Stimulated activated CD8-positive, alpha-beta memory T cell treated with anti-CD3 and anti-CD28 coated beads, Interleukin-4, amount 100 ng/mL, for 48 hours (primary cell): ENCODE data around the gene ZNF354C.
A peak's percentile ranks its signal among the peaks of the same experiment; 100 is the strongest.

Experiments used
- DNase-seq: peaks from one replicate; pipeline ENCODE4 v3.0.0-alpha.2; 2020

The ZNF354C gene

DNA sequence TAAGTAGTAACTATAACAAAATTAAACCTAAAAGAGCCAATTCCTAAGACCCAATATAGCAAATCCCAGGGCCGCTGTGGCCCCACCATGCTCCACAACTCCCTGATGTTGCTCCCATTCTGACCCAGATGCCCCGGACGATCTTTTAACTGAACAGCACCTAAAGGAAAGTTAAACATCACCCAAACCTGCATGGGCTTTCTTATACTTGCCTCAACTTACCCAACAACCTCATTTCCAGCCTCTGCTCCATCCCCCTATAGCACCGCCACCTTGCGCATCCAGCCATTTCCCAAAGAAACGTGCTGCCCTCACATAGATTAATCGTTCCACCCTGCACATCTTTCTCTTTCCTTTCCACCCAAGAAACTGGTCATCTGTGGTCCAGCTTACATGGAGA lies 54.6 kb downstream of the ZNF354C start:
- no peak for DNase-seq

DNA sequence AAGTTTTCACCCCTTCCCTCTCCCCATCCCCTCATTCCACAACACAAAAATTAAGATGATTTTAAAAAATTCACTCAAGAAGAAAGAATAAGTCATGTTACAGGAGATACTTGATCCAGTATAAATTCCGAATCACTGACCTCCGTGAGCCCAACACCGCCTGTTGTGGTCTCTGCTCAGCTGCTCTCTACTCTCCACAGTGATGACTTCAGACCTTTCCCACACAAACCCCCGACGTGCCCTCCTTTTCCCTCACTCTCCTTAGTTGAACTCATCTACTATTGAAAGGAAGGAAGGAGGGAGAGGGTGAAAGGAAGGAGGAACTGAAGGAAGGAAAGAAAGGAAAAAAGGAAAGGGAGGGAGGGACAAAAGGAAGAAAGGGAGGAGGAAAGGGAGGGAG lies 55.1 kb downstream of the ZNF354C start:
- DNase-seq = no peak

- no peak for DNase-seq
Observed at GRCh38 chr5:179115845-179116524, 55.8 kb downstream of the ZNF354C start.

GRCh38 chr5:179118338-179118737 lies 58.2 kb downstream of the ZNF354C start:
- no peak for DNase-seq

- no peak for DNase-seq
Observed at GRCh38 chr5:179118756-179119414, 58.7 kb downstream of the ZNF354C start.

- no peak for DNase-seq
Observed at GRCh38 chr5:179119415-179120170, 59.4 kb downstream of the ZNF354C start.

GRCh38 chr5:179120421-179120861 lies 60.3 kb downstream of the ZNF354C start:
- DNase-seq = no peak

DNA sequence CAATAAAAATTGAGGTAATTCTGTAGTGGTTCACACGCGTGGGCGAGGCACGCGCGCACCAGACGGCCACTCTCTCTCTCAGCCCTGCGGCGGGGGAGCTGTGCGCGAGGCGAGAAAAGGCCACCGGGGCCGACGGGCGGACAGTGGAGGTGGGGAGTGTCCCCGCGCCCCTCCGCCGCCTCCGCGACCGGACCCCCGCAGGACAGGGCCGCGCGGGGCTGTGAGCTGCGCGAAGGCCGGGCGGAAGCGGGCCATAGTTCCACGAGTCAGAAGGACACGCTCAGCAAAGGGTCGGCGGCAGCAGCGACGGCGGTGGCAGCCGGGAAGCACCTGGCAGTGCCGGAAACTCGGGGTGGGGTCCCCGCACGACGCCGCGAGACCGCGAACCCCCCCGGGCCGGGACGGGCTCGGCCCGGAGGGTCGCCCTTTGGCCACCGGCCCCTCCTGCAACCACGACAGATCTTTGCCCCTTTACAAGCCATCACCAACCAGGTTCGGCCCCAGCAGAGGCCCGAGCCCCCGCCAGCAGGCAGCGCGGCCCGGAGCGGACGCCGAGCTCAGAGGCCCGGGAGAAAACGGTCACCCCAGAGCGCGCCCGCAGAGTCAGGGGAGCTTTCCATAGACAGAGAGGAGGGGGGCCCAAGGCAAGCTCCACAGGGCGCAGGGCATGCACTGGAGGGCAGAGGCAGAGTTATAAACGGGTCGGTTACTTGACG lies 60.9 kb downstream of the ZNF354C start:
- DNase-seq = no peak

- DNase-seq = no peak
Observed at GRCh38 chr5:179121667-179122111, 61.5 kb downstream of the ZNF354C start.

DNA sequence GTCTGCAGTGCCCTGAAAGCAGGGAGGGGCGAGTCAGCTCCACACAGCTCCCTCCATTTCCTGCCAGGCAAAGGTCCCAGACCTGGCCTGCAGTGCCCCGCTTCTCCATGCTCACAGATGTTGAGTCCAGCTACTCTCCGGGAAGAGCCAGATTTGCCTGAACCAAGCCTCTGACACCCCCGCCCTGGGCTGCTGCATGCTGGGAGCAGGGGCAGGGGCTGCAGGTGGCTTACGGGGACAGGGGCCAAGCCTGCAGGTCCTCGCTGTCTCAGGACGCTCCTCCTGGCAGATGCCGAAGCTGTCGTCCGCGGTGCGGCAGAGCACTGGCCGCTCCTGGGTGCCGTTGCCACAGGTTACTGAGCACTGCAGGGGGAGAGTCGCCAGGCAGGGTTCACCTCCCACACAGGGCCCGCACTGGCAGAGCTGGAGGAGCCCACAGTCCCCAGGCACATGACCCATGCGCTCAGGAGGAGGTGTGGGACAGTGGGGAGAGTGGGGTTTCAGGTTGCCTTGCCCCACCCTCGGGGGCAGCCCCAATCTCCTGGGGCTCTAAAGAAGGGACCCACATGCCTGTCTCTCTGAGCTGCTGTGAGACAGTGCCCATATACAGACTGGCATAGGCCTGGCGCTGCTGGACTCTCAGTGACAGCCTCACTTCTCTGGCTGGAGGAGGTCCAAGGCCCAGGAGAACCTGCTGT lies 62.4 kb downstream of the ZNF354C start:
- DNase-seq = no peak

- DNase-seq = no peak
Observed at GRCh38 chr5:179123109-179123426, 62.9 kb downstream of the ZNF354C start.

DNA sequence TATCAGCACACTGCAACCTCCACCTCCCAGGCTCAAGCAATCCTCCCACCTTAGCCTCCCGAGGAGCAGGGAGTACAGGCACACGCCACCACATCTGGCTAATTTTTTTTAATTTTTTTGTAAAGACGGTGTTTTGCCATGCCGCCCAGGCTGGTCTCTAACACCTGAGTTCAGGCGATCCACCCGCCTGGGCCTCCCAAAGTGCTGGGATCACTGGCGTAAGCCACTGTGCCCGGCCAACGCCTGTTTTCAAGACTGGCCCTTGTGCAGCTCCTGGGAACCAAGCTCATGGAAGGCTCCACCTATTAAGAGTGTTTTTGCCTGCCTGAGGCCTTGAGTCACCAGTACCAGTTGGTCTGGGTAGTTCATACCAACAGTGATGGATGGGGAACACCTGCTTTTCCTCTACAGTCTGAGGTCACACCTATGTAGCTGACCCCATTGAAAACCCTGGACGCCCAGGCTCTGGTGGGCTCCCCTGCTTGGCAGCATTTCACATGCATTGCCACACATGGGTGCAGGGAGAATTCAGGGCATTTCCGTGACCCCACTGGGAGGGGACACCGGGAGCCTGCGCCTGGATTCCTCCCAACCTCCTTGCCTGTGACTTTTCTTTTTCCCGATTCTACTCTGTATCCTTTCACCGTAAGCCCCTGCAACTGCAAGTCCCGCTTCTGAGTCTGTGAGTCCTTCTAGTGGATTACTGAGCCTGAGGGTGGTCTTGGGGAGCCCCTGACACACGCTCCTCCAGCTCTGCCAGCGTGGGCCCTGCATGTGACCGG lies 63.5 kb downstream of the ZNF354C start:
- DNase-seq = no peak

DNA sequence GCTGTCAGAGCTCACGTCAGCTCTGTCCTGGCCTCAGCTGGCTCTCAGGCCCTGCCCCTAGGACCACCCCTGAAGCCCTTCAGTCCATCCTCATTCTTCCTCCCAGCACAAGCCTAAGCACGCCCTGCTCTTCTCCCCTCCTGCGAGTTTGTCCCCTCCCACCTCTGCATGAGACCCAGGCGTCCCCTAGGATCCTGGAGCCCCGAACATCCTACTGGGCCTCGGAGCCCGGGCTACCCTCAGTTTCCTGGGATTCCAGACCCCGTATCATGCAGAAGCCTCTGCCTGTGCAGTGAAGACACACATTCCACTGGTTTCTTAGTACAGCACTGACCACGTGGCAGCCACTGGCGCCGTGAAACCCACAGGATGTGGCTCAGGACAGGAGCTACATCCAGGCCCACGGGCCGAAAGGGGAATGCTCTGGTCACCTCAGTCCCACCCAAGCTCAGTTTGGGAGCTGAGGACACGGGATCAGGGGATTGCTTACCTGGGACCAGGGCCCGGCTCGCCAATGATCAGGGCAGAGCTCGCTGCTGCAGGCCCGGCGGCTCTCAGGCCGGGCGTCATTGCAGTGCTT lies 64.2 kb downstream of the ZNF354C start:
- no peak for DNase-seq

DNA sequence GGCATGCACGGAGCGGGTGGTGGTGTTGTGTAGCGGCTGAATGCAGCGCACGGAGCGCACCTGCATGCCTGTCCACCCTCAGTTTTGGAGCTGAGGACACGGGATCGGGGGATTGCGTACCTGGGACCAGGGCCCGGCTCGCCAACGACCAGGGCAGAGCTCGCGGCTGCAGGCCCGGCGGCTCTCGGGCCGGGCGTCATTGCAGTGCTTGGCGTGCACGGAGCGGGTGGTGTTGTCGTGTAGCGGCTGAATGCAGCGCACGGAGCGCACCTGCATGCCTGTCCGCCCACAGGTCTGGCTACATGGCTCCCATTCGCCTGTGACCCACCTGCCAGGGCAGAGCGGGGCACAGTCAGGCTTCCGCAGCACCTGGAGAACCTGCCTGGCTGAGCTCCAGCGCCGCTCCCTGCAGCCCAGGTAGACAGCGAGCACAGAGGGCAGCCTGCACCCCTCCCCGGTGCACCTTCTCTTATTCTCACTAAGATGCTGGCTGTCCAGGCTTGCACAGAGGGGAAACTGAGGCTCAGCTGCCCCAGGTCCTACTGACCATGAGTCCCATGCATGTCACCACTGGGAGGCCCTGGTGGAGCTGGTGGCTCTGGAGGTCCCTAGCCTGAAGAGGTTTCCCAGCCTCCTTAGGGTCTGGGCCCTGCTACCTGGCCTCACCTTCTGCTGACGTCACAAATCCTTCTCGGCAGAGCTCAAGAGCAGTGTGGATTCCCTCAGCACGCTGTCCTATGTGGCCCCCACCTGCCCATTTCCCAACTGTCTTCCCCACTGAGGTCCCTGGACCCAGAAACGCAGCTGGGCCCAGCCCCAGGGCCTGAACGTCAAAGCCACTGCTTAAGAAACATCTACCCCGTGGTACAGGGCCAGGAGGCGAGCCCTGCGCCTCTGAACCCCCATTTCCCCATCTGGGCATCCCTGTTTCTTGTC lies 64.9 kb downstream of the ZNF354C start:
- no peak for DNase-seq

DNA sequence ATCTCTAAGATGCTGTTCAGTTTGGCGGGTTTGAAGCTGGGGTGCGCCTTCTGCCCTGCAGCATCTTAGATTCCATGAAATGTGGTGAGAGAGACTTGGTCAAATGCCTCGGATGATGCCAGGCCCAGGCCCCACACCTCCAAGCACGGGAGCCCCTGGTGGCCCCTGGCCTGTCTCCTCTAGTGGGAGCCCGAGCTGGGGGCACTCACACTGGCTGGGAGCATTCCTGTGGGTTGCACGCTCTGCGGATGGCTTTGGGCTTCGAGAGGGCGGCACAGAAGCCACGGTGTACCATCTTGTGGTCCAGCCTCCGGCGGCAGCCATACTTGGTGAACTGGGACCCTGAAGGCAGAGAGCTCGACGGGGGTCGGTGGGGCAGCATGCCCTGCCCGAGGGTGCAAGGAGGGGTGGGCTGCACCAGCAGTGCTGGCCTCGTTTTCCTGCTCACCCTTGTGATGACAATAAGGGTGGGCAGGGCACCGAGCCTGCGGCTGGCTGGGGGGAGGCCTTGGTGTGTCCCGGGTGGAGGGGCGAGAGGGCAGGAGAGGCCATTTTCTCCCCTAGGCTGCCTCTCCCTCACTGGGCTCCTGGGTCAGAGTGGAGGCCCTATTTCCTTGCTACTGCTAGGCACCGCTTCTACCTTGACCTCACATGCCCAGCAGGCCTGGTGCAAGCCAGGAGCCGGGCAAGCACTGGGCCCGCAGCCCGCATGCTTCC lies 65.8 kb downstream of the ZNF354C start:
- no peak for DNase-seq

DNA sequence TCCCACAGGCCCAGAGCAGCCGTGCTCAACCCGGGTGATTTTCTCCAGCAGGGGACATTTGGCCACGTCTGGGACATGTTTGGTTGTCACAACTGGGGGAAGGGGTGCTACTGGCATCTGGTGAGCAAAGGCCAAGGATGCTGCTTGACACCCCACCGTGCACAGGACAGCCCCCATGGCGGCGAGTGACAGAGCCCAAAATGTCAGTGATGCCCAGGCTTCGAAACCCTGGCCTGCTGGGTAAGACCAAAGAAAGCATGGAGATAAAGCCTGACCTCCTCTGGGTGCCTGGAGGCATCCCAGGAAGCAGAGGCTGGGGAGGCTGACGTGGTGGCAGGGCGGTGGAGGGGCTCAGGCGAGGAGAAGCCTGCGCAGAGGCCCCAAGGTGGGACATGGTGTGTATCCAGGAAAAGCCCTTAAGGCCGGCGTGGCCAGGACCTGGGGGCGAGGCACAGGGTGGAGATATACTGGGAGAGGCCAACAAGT lies 66.4 kb downstream of the ZNF354C start:
- peak; percentile 10 for DNase-seq

DNA sequence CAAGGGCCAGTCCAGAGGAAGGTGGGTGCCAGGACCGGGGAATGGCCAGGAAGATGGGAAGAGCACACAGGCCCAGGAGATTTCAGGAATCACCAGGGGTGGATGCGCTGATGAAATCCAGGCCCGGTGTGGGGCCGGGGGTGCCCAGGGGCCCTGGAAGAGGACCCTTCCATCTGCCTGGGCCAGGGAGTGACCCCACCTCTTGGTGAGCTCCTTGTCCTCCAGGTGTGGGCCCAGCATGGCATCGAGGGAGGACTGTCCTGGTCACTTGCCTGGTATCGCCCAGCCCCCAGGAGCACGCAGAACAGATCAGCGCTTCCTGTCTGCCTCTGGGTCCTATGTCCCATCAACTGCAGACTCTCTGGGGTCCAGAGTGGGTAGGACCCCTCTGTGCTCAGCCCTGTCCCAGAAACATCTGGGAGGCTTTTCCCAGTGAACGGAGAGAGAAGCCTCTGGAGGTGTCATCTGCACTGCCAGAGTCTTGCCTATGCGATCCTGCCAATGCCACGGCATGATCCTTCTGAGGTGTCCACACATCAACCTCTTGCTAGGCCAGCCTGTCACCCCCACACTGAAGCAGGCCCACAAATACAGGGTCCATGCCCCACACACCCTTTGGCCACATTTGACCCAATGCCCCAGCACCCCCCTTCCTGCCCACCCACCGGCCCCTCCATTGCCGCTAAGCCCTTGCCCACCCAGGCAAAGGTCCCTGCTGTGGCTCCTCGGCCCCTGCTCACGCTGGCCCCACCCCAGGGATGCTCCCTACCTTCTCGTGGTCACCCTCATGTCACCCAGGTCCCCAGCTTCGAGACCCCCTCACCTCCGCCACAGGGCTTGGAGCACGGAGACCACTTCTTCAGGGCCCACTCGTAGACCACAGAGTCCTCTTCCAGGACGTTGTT lies 67.2 kb downstream of the ZNF354C start:
- DNase-seq = peak; percentile 10

DNA sequence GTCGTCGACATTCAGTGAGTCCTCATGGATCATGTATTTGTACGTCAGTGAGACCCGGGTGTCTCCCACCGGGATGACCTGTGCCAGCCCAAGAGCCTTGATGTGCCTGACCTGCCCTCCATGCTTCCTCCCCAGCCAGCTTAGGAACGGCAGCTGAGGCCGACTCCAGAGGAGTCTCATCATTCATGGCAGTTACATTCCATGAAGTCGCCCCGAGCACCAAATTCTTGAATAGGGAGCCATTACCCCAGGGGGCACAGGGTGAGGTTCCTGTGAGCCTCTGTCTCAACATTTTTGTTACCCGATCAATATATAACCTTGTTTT lies 67.8 kb downstream of the ZNF354C start:
- DNase-seq = no peak

DNA sequence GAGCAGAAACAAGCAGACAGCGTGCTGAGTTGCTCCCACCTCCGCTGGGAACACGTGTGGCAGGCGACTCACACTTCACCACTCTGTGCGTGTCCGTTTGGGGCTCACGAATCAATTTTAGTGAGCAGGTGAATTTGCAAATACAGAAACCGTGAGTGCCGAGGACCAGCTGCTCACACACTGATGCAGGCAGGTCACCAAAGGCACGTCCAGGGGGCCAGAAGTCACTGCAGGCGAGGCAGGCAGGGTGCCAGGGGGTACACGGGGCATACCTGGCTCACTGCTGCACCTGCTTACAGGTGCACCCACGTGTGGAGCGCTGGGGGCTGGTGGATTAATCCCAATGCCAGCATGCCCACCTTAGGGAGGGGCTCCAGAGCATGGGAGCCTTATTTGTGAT lies 68.8 kb downstream of the ZNF354C start:
- DNase-seq = no peak
